HG02870 (cell line): ENCODE results near the gene MBL2.

ENCODE experiments used
- ATAC-seq: cut with Tn5 transposase; IDR thresholded peaks from one replicate; pipeline ENCODE4 v1.9.1; 2021; ENCODE audit warnings: mild to moderate bottlenecking, moderate library complexity; ENCODE audit not compliant: unreplicated experiment

The MBL2 gene

DNA sequence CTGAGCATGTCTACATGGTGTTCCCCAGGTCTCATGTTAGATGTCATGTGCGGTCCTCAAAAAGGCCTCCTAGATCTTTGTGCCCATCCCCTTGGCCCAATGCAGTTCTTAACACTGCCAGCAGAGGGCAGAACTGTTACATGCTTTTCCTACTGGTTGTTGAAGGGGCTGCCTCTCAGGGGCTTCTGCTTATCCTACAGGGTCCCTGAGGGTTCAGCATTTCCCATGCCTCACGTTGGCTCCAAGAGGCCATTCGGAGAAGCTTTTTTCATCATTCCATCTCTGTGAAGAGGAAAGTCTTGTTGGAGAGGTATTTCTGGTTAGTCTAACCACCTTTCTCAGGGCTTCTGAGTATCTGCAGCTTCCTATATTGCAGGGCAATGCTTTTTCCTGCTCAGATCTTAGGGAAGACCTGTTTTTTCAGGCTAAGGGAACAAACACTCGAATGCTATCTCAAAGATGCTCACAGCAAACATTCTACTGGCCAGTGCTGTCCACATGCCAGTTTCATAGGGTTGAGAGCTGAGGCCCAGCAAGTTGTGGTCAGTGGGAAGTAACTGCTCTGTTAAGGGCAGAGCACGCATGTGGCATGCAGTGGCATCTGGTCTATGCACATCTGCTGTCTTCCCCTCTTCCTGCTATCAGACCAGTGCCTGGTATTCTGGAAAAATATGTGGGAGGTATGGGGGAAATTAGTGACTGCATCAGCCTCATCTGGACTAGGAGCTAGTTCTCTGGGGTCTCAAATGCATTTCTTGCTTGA, 31.5 kb downstream of the MBL2 start:
- ATAC-seq, result peak; percentile 75

DNA sequence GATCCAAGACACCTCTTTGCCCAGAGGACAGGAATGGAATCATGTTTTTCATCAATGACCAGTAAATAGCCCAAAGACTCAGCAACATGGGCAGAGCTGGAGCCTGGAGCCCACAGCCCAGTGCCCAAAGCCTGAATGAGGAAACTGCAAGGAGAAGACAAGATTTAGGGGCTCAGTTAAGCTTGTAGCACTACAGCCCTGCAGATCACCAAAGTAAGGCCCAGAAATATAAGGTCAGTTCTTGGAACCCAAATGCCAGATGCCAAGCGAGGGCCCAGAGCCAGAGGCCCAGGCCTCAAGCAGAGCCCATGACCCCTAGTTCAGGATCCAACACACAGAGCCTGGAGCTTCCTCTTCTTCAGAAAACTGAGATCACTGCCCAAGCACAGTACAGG, 32.4 kb downstream of the MBL2 start:
- ATAC-seq, result no peak

DNA sequence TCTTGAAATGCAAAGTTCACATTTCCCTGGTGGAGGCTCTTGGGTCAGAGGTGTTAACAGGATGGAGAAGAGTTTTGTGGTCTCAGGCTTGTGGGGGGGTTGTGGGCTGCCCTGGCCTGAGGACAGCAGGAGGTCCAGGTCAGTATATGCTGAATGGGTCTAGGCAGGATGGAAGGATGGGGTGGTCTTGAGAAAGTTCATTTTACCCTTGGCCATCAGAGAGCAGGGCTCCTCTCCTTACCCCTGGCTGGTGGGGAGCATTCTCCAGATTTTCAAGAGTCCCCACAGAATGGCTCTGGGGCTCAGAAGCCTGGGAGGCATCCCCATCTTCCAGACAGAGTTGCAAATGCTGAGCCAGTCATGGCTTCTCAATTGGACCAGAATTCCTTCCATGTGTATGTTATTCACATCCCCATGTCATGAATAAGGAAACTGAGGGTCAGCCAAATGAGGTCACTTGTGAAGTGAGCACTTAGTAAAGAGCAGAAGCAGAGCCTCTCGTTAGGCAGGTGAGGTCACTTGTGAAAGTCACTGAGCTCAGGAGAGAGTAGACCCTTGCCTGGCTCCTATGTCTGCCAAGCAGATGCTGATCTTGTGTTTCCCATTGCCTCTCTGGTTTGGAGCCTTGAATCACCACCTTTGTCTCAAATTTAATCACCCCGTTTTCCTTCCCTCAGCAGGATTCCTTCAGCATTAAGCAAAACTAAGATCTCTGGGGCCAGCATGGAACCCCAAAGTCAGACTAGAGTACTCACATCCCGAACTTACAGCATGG, 33.0 kb downstream of the MBL2 start:
- no peak for ATAC-seq

DNA sequence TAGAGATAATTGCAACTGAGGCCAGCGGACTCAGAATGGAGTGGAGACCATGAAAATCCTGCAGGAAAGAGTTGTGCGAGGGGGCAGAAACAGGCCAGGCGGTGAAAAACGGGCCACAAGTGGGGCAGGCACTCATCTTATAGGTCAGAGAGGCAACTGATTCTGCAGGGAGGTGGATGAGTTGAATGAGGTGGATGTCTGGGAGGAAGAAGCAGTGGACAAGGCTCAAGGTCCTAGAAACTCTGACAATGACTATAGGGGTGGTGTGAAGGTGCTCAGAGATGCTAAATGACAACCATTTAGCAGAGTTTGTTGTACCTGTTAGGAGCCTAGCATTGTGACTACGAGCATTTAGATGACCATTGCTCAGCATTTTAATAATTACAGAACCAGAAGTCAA, 33.6 kb downstream of the MBL2 start:
- ATAC-seq, result no peak

DNA sequence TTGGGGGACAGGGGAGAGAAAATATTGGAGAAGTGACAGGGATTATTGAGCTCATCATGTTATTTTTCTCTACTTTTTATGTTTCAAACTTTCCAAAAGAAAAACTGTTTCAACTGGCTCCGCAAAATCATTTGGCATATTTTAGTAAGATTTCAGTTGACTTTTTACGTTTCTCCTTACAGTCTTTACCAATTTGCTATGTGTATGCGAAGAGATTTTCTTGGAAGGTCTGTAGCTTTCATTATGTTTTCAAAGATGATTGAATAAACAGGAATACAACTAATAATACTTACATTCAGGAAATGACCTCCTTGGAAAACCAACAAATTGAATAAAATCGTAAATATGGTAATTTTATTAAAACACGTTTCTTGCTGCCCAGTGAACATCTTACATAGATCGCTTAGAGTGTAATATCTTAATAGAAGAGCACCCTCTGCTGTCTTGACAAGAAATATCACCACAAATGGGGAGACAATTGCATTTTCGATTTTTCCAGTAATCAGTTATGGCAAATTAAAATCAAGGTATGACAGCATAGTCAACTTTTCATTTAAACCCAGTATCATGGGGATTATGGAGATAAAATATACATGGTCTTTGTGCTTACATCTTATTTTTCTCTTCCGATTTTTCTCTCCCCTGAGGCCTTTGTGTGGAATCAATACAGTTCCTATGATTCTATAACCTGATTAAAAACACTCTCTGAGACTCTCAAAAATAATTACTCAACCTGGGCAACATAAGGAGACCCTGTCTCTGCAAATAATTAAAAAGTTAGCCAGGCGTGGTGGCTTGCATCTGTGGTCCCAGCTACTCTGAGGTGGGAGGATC, 43.1 kb downstream of the MBL2 start:
- ATAC-seq, result no peak

DNA sequence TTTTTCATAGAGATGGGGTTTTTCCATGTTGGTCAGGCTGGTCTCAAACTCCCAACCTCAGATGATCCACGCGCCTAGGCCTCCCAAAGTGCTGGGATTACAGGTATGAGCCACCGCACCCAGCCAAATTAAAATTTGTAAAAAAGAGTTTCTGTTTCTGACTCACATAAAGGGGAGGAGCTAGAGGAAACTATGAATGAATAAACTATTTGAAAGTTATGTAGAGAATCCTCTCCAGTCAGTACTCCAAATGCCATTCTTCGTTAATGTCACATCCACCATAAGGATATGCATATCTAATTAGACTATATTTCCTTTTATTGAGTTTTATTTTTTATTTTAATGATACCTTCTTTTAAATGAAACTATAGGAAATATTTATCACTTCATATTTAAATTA, 52.6 kb downstream of the MBL2 start:
- ATAC-seq, result no peak
